Measurements from ENCODE around the gene NTSR1.

Gene NTSR1

GRCh38 chr20:62723768-62724450 lies 15.3 kb downstream of the NTSR1 start:
- DNase-seq (ENCODE audit: low read depth in 2 of 3, low spot score in 2 of 3) = no peak

GRCh38 chr20:62724692-62725595 lies 16.3 kb downstream of the NTSR1 start:
- DNase-seq (ENCODE audit: low read depth in 2 of 3, low spot score in 2 of 3) = no peak

GRCh38 chr20:62725596-62726268 lies 17.1 kb downstream of the NTSR1 start:
- DNase-seq (ENCODE audit: low read depth in 2 of 3, low spot score in 2 of 3) = no peak

GRCh38 chr20:62726276-62726675 lies 17.6 kb downstream of the NTSR1 start:
- DNase-seq (ENCODE audit: low read depth in 2 of 3, low spot score in 2 of 3) = no peak

GRCh38 chr20:62726716-62727583 lies 18.3 kb downstream of the NTSR1 start:
- no peak for DNase-seq (ENCODE audit: low read depth in 2 of 3, low spot score in 2 of 3)

- no peak for DNase-seq (ENCODE audit: low read depth in 2 of 3, low spot score in 2 of 3)
These were observed 19.0 kb downstream of the NTSR1 start for GRCh38 chr20:62727584-62728027.

GRCh38 chr20:62728028-62728780 lies 19.6 kb downstream of the NTSR1 start:
- no peak for DNase-seq (ENCODE audit: low read depth in 2 of 3, low spot score in 2 of 3)

- DNase-seq (ENCODE audit: low read depth in 2 of 3, low spot score in 2 of 3) = no peak
These were observed 20.2 kb downstream of the NTSR1 start for GRCh38 chr20:62728781-62729300.

GRCh38 chr20:62730481-62730880 lies 21.8 kb downstream of the NTSR1 start:
- DNase-seq (ENCODE audit: low read depth in 2 of 3, low spot score in 2 of 3) = no peak

GRCh38 chr20:62732031-62732760 lies 23.6 kb downstream of the NTSR1 start:
- DNase-seq (ENCODE audit: low read depth in 2 of 3, low spot score in 2 of 3) = no peak

GRCh38 chr20:62732842-62733525 lies 24.3 kb downstream of the NTSR1 start:
- no peak for DNase-seq (ENCODE audit: low read depth in 2 of 3, low spot score in 2 of 3)

- DNase-seq (ENCODE audit: low read depth in 2 of 3, low spot score in 2 of 3) = no peak
These were observed 24.8 kb downstream of the NTSR1 start for GRCh38 chr20:62733526-62733842.

GRCh38 chr20:62733891-62734290 lies 25.3 kb downstream of the NTSR1 start:
- no peak for DNase-seq (ENCODE audit: low read depth in 2 of 3, low spot score in 2 of 3)

GRCh38 chr20:62734326-62734725 lies 25.7 kb downstream of the NTSR1 start:
- DNase-seq (ENCODE audit: low read depth in 2 of 3, low spot score in 2 of 3) = no peak

GRCh38 chr20:62734881-62735280 lies 26.2 kb downstream of the NTSR1 start:
- DNase-seq (ENCODE audit: low read depth in 2 of 3, low spot score in 2 of 3) = no peak

- DNase-seq (ENCODE audit: low read depth in 2 of 3, low spot score in 2 of 3) = no peak
These were observed 26.7 kb downstream of the NTSR1 start for GRCh38 chr20:62735331-62735821.

- no peak for DNase-seq (ENCODE audit: low read depth in 2 of 3, low spot score in 2 of 3)
These were observed 27.4 kb downstream of the NTSR1 start for GRCh38 chr20:62736026-62736406.

GRCh38 chr20:62736407-62737071 lies 27.9 kb downstream of the NTSR1 start:
- DNase-seq (ENCODE audit: low read depth in 2 of 3, low spot score in 2 of 3) = no peak

Measured in activated CD8-positive, alpha-beta memory T cell treated with anti-CD3 and anti-CD28 coated beads for 48 hours (primary cell).